Endothelial cell of umbilical vein (primary cell): ENCODE results near the gene SPATS2L. TPM values are rescaled to one million over a fixed set of nuclear protein-coding genes. Genes with fewer than 3 reads are reported as not detected.

Source experiments
- BruUV-seq: library from RNA; stranded (reverse); fragments of 400-500 nt; replicated peaks from 2 replicates; lab custom pipeline; 2021; lab: Mats Ljungman, UMichigan
- CTCF ChIA-PET: fragments of 300-600, 350-600 bp; sonication (Branson Sonifier 250); formaldehyde crosslinking; loops from one replicate; lab custom pipeline; 2021; ENCODE audit warnings: antibody characterized with exemption, inconsistent platforms; lab: Charles Lee
- POLR2A ChIA-PET: fragments of 300-600, 350-600 bp; sonication (Branson Sonifier 250); formaldehyde crosslinking; loops from one replicate; lab custom pipeline; 2021; ENCODE audit warnings: antibody characterized with exemption, inconsistent platforms; lab: Charles Lee
- DNase-seq: peaks from one replicate; pipeline ENCODE4 v3.0.0-alpha.2; 2011; ENCODE audit warnings: low read depth, low spot score
- FAIRE-seq: peaks from 2 replicates; lab custom pipeline; 2011; peaks lifted over from hg19 to GRCh38; lab: Jason Lieb, UNC
- H2AFZ ChIP-seq: 2 replicates; pipeline ENCODE4 v1.6.0; 2012; ENCODE audit warnings: low read depth, low read length, control low read depth, inconsistent platforms
- H3K27ac ChIP-seq: 2 replicates; pipeline ENCODE4 v1.5.1; 2011; ENCODE audit warnings: low read depth, mild to moderate bottlenecking, control low read depth, low read length, moderate library complexity; ENCODE audit not compliant: insufficient read depth
- H3K27me3 ChIP-seq, 2 experiments: 2 replicates each; pipeline versions ENCODE4 v1.6.0 to v1.6.1; 2011; ENCODE audit warnings: low read length in 2 of 2, mixed read lengths in 1 of 2; ENCODE audit not compliant: control insufficient read depth in 2 of 2, insufficient read depth in 2 of 2
- H3K36me3 ChIP-seq, 2 experiments: 2 replicates in 1 of 2; 3 replicates in 1 of 2; pipeline ENCODE4 v1.5.1; 2011; ENCODE audit warnings: low read length in 2 of 2, mild to moderate bottlenecking in 1 of 2, moderate library complexity in 1 of 2; ENCODE audit not compliant: control insufficient read depth in 2 of 2, insufficient read depth in 2 of 2; ENCODE audit errors: extremely low read depth in 1 of 2
- H3K4me1 ChIP-seq: 3 replicates; pipeline ENCODE4 v1.5.1; 2011; ENCODE audit warnings: mild to moderate bottlenecking, low read length; ENCODE audit not compliant: control insufficient read depth, insufficient read depth; ENCODE audit errors: extremely low read depth
- H3K4me2 ChIP-seq: 2 replicates; pipeline ENCODE4 v1.6.1; 2011; ENCODE audit warnings: low read length, control low read depth, mixed read lengths; ENCODE audit not compliant: insufficient read depth
- H3K4me3 ChIP-seq, 3 experiments: fragments of 200-600 bp in 1 of 3; sonication (generic), shearing (Covaris generic) in 1 of 3; replicated peaks in 1 of 3; 2 replicates each; pipeline ENCODE4 v1.5.1; 2011 to 2016; ENCODE audit warnings: control low read depth in 3 of 3, low read length in 3 of 3, mild to moderate bottlenecking in 2 of 3, inconsistent platforms in 1 of 3, low read depth in 1 of 3, moderate library complexity in 1 of 3; ENCODE audit not compliant: insufficient read depth in 1 of 3
- H3K79me2 ChIP-seq: 2 replicates; pipeline ENCODE4 v1.6.0; 2012; ENCODE audit warnings: low read length, inconsistent platforms; ENCODE audit not compliant: control insufficient read depth, insufficient read depth
- H3K9ac ChIP-seq: replicated peaks from 2 replicates; pipeline ENCODE3; 2011; ENCODE audit warnings: low read length, control low read depth; ENCODE audit not compliant: insufficient read depth; ENCODE audit errors: extremely low read depth
- H3K9me1 ChIP-seq: replicated peaks from 3 replicates; pipeline ENCODE4 v1.6.0; 2011; ENCODE audit warnings: mild to moderate bottlenecking, low read length; ENCODE audit not compliant: control insufficient read depth, insufficient read depth; ENCODE audit errors: extremely low read depth
- H3K9me3 ChIP-seq: replicated peaks from 2 replicates; pipeline ENCODE4 v1.5.1; 2012; ENCODE audit warnings: low read length, inconsistent platforms; ENCODE audit not compliant: control insufficient read depth, insufficient read depth
- H4K20me1 ChIP-seq: replicated peaks from 2 replicates; pipeline ENCODE3; 2011; ENCODE audit warnings: mild to moderate bottlenecking, low read length; ENCODE audit not compliant: control insufficient read depth, insufficient read depth; ENCODE audit errors: extremely low read depth
- CTCF ChIP-seq, 2 donors: IDR thresholded peaks; 1 replicate in 1 of 2; 2 replicates in 1 of 2; pipeline ENCODE4 v1.5.1; 2011; ENCODE audit warnings: low read length in 2 of 2, mild to moderate bottlenecking in 2 of 2, moderate library complexity in 2 of 2, control low read depth in 1 of 2, inconsistent platforms in 1 of 2, low read depth in 1 of 2; ENCODE audit not compliant: insufficient read depth in 1 of 2; ENCODE audit errors: extremely low read depth in 1 of 2
- EZH2 ChIP-seq: IDR thresholded peaks from 2 replicates; pipeline ENCODE4 v1.6.1; 2012; ENCODE audit warnings: borderline replicate concordance, low read depth, mild to moderate bottlenecking, moderate library complexity, low read length, inconsistent platforms; ENCODE audit not compliant: severe bottlenecking
- FOS ChIP-seq: IDR thresholded peaks from 2 replicates; pipeline ENCODE4 v1.6.1; 2011; ENCODE audit warnings: mild to moderate bottlenecking, low read length, moderate library complexity, borderline replicate concordance; ENCODE audit not compliant: insufficient read depth
- JUN ChIP-seq: IDR thresholded peaks from 2 replicates; pipeline ENCODE4 v1.6.1; 2011; ENCODE audit warnings: borderline replicate concordance, low read depth; ENCODE audit not compliant: insufficient read length, insufficient read depth
- MAX ChIP-seq: IDR thresholded peaks from 2 replicates; pipeline ENCODE4 v1.6.1; 2011; ENCODE audit not compliant: insufficient read depth, insufficient read length
- POLR2AphosphoS5 ChIP-seq: IDR thresholded peaks from 2 replicates; pipeline ENCODE4 v1.6.1; 2012; ENCODE audit warnings: low read depth, mild to moderate bottlenecking, control low read depth, low read length, moderate library complexity; ENCODE audit not compliant: insufficient read depth
- dilution Hi-C: fragments of 300-500 bp; cut with MboI; formaldehyde crosslinking; loops from one replicate; pipeline ENCODE4 v1.15.0; 2019; ENCODE audit warnings: low sequenced_read_pairs; ENCODE audit not compliant: extremely low pct_ligation_motif_present
- intact Hi-C: fragments of 100-400 bp; cut with micrococcal nuclease; formaldehyde crosslinking; loops from one replicate; pipeline ENCODE4 v1.10.0; 2022
- polyA plus RNA-seq, 4 experiments: library from polyadenylated mRNA; depleted of rRNA in 3 of 4; stranded (reverse) in 3 of 4; unstranded in 1 of 4; fragments of >200 nt; gene quantifications; 2 replicates each; pipeline versions ENCODE4 v1.2.1 to v1.2.3, GENCODE V29; 2011 to 2012; ENCODE audit warnings: missing spikeins in 1 of 4
- total RNA-seq: library from RNA; stranded (reverse); gene quantifications from 2 replicates; pipeline ENCODE4 v1.2.3, GENCODE V29; 2021

The SPATS2L gene
- total and polyA plus RNA-seq, 2 donors (not counting 3 experiments of a cell fraction or from before 2014, with no cell fraction given) = 29.1 to 72.9 TPM

- H3K79me2 ChIP-seq = peaks cover 3% of the 10 kb centered on the region
- H3K27ac ChIP-seq = peak overlapping the region; percentile 32
- H3K4me2 ChIP-seq = peak overlapping the region; percentile 37
- no peaks in the 10 kb centered on the region for H3K36me3 ChIP-seq
- no peak overlapping the region for H3K4me3 ChIP-seq
- DNase-seq (peak; percentile 48), FAIRE-seq (peak; percentile 49)
- H2AFZ ChIP-seq = no peak overlapping the region
- TF ChIP-seq JUN (peak; percentile 51), CTCF (IDR thresholded peaks at IDR 0.05; ENCODE audit: extremely low read depth in 1 of 2, insufficient read depth in 1 of 2, low read depth in 1 of 2, low read length in 2 of 2) (no peak), MAX (no peak), POLR2AphosphoS5 (peak; percentile 13), FOS (peak; percentile 80), EZH2 (no peak)
- H3K27me3 ChIP-seq = no peaks in the 10 kb centered on the region
- BruUV-seq = no TSS peak
- intact Hi-C loops = loop anchor here (2.0 to 10.0 kb wide), 2 partner anchors 20 to 376 kb away; no protein-coding TSS in a partner anchor
- ChIA-PET POLR2A (interaction anchor here (1.3 kb wide), 1 partner anchor 30 kb away, joined by 3 read pairs; no protein-coding TSS in a partner anchor), CTCF (interaction anchor here (1.1 to 1.6 kb wide), 3 partner anchors 13 to 102 kb away, joined by 3 to 4 read pairs (median 4); partner anchors contain the start of gene SPATS2L)
- peaks cover 47% of the 10 kb centered on the region for H3K4me1 ChIP-seq
- dilution Hi-C loops = no loop called here
- no peaks in the 10 kb centered on the region for H3K9me3 ChIP-seq
- H3K9me1 ChIP-seq = no peaks in the 10 kb centered on the region
- no peaks in the 10 kb centered on the region for H4K20me1 ChIP-seq
- no peak overlapping the region for H3K9ac ChIP-seq
Observed at GRCh38 chr2:200408428-200409316, 102.2 kb downstream of the SPATS2L start.
